Spleen (tissue), 7 donors: ENCODE data around the gene INF2.

Source experiments
- POLR2A ChIP-seq, 3 donors: fragments of 450-650 bp; IDR thresholded peaks; one replicate each; pipeline ENCODE4 v1.5.1; 2017; ENCODE audit warnings: antibody characterized with exemption in 3 of 3, mild to moderate bottlenecking in 1 of 3
- TF ChIP-seq, protein P1 (sequence below), 11 experiments: fragments of 200-600 bp in 7 of 11; fragments of 450-650 bp in 4 of 11; sonication (generic) in 4 of 11; IDR thresholded peaks in 8 of 11; conservative IDR thresholded peaks in 3 of 11; 1 replicate in 7 of 11; 2 replicates in 4 of 11; pipeline versions ENCODE4 v1.4.0 to v1.8.0; 2016 to 2021; ENCODE audit warnings: antibody characterized with exemption in 11 of 11, inconsistent platforms in 4 of 11, mild to moderate bottlenecking in 1 of 11
- donor health status: DM: no; HTN: no; CAD: no; lungs with moderate emphysema.
- donor health status: DM: no; HTN: no; CAD: no.
- donor health status: DM: no; HTN: no; CAD: no.

DNA sequence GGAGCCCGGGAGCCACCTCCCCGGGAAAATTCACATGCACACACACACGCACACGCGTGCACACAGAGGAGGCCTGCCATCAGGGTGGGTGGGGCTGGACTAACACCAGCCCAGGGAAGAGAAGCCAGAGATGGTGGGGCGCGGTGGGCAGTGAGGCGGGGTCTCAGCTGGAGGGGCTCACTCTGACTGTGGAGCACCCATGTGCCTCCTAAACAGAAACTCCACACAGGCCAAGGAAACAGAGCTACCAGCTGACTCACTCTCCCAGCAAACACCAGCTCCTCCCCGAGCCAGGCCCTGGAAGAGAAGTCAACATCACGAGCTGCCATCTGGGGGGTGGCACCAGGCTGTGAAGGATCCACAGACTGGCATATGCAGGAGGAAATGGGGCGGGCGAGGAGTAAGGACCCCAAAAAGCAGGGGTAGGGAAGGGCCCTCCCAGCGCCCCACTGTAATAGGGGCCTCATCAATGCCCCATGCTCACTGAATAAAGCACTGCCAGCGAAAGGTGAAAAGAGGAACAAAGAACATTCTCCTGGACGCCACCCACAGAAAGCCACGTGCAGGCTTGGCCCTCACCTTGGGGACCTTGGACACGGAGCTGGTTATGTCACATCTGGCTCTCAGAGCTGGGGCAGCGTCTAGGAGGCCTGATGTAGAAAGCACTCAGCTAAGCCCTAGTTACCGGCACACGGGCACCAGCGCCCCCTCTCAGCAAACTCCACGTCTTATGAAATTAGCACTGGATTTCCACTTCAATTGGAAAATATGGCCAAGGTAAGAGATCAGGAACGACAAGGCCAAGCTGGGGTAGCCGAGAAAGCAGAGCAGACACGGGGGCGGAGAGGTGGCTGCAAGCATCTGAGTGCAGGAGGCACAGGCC lies 8.4 kb upstream of the INF2 start:
- TF ChIP-seq POLR2A (IDR thresholded peaks at IDR 0.05): no peak
- TF ChIP-seq, protein P1, sequence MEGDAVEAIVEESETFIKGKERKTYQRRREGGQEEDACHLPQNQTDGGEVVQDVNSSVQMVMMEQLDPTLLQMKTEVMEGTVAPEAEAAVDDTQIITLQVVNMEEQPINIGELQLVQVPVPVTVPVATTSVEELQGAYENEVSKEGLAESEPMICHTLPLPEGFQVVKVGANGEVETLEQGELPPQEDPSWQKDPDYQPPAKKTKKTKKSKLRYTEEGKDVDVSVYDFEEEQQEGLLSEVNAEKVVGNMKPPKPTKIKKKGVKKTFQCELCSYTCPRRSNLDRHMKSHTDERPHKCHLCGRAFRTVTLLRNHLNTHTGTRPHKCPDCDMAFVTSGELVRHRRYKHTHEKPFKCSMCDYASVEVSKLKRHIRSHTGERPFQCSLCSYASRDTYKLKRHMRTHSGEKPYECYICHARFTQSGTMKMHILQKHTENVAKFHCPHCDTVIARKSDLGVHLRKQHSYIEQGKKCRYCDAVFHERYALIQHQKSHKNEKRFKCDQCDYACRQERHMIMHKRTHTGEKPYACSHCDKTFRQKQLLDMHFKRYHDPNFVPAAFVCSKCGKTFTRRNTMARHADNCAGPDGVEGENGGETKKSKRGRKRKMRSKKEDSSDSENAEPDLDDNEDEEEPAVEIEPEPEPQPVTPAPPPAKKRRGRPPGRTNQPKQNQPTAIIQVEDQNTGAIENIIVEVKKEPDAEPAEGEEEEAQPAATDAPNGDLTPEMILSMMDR (IDR thresholded peaks at IDR 0.05 in 8 of 11, conservative IDR thresholded peaks at IDR 0.05 in 3 of 11): peak in 6 of 11 experiments; percentile 10 to 34 (median 14)
